ENCODE measurements around the gene C1QTNF3.
"Not testable (repeated sequence)": the region's sequence is repeated elsewhere in the genome, so short reads cannot be mapped to it uniquely, and the experiment has no call there.

Gene C1QTNF3

GRCh38 chr5:34047774-34048572 is 5.0 kb upstream of the C1QTNF3 start:
- no peak for DNase-seq

GRCh38 chr5:34047143-34047542 is 4.1 kb upstream of the C1QTNF3 start:
- DNase-seq, result no peak

- no peak for DNase-seq
Measured at GRCh38 chr5:34045996-34046395, 3.0 kb upstream of the C1QTNF3 start.

GRCh38 chr5:34045023-34045422 is 2.0 kb upstream of the C1QTNF3 start:
- no peak for DNase-seq

GRCh38 chr5:34042321-34042720 is 692 bp downstream of the C1QTNF3 start:
- DNase-seq, result no peak

GRCh38 chr5:34041247-34041972 is 1.6 kb downstream of the C1QTNF3 start:
- DNase-seq, result no peak

GRCh38 chr5:34040472-34040871 is 2.5 kb downstream of the C1QTNF3 start:
- no peak for DNase-seq

GRCh38 chr5:34039398-34040157 is 3.4 kb downstream of the C1QTNF3 start:
- no peak for DNase-seq

- no peak for DNase-seq
Measured at GRCh38 chr5:34038838-34039237, 4.2 kb downstream of the C1QTNF3 start.

- no peak for DNase-seq
Measured at GRCh38 chr5:34038390-34038789, 4.6 kb downstream of the C1QTNF3 start.

- no peak for DNase-seq
Measured at GRCh38 chr5:34037726-34038125, 5.3 kb downstream of the C1QTNF3 start.

GRCh38 chr5:34035756-34036155 is 7.3 kb downstream of the C1QTNF3 start:
- no peak for DNase-seq

GRCh38 chr5:34034534-34035327 is 8.3 kb downstream of the C1QTNF3 start:
- DNase-seq, result no peak

GRCh38 chr5:34031966-34032365 is 11.0 kb downstream of the C1QTNF3 start:
- no peak for DNase-seq

GRCh38 chr5:34031117-34031516 is 11.9 kb downstream of the C1QTNF3 start:
- DNase-seq, result no peak

GRCh38 chr5:34030585-34030984 is 12.4 kb downstream of the C1QTNF3 start:
- DNase-seq, result not testable (repeated sequence)

GRCh38 chr5:34030048-34030447 is 13.0 kb downstream of the C1QTNF3 start:
- DNase-seq, result no peak

- no peak for DNase-seq
Measured at GRCh38 chr5:34028349-34028748, 14.7 kb downstream of the C1QTNF3 start.

GRCh38 chr5:34026089-34026761 is 16.8 kb downstream of the C1QTNF3 start:
- DNase-seq, result no peak

GRCh38 chr5:34022121-34022705 is 20.8 kb downstream of the C1QTNF3 start:
- no peak for DNase-seq

- DNase-seq, result no peak
Measured at GRCh38 chr5:34021334-34021733, 21.7 kb downstream of the C1QTNF3 start.

GRCh38 chr5:34020726-34021125 is 22.3 kb downstream of the C1QTNF3 start:
- DNase-seq, result no peak

Measured in activated CD4-positive, alpha-beta T cell treated with anti-CD3 and anti-CD28 coated beads, Interleukin-2, amount 50 U/mL, for 4 hours (primary cell).